HUES6 (cell line): ENCODE data around the gene GRIK3.

Experiments
- H3K27ac ChIP-seq: 2 replicates; pipeline ENCODE4 v1.7.0; 2013; ENCODE audit warnings: low read depth, mild to moderate bottlenecking, low read length, inconsistent platforms
- H3K27me3 ChIP-seq: 2 replicates; pipeline ENCODE4 v1.6.1; 2013; ENCODE audit warnings: low read length; ENCODE audit not compliant: control insufficient read depth, insufficient read depth
- H3K36me3 ChIP-seq: 2 replicates; pipeline ENCODE4 v1.6.1; 2013; ENCODE audit warnings: low read length; ENCODE audit not compliant: control insufficient read depth, insufficient read depth
- H3K4me1 ChIP-seq: 2 replicates; pipeline ENCODE4 v1.6.1; 2013; ENCODE audit warnings: low read length; ENCODE audit not compliant: control insufficient read depth, insufficient read depth
- H3K4me3 ChIP-seq: 2 replicates; pipeline ENCODE4 v1.5.1; 2013; ENCODE audit warnings: low read depth, low read length
- H3K9ac ChIP-seq: one replicate; pipeline ENCODE4 v1.6.1; 2013; ENCODE audit warnings: mild to moderate bottlenecking, low read length
- H3K9me3 ChIP-seq: 2 replicates; pipeline ENCODE4 v1.6.1; 2013; ENCODE audit warnings: low read depth, low read length; ENCODE audit not compliant: control insufficient read depth, insufficient read depth

The GRIK3 gene

GRCh38 chr1:37016121-37016520 is 18.2 kb downstream of the GRIK3 start:
- H3K9ac ChIP-seq, result no peak overlapping the region
- H3K27me3 ChIP-seq, result peaks cover 11% of the 10 kb centered on the region
- H3K4me1 ChIP-seq, result no peaks in the 10 kb centered on the region
- no peaks in the 10 kb centered on the region for H3K36me3 ChIP-seq
- no peaks in the 10 kb centered on the region for H3K9me3 ChIP-seq
- no peak overlapping the region for H3K27ac ChIP-seq
- no peak overlapping the region for H3K4me3 ChIP-seq

- Histone ChIP-seq H3K4me3 (no peak overlapping the region), H3K9ac (no peak overlapping the region), H3K36me3 (no peaks in the 10 kb centered on the region), H3K27ac (no peak overlapping the region), H3K27me3 (peaks cover 11% of the 10 kb centered on the region), H3K4me1 (no peaks in the 10 kb centered on the region), H3K9me3 (no peaks in the 10 kb centered on the region)
Observed at GRCh38 chr1:37015713-37016112, 18.6 kb downstream of the GRIK3 start.

DNA sequence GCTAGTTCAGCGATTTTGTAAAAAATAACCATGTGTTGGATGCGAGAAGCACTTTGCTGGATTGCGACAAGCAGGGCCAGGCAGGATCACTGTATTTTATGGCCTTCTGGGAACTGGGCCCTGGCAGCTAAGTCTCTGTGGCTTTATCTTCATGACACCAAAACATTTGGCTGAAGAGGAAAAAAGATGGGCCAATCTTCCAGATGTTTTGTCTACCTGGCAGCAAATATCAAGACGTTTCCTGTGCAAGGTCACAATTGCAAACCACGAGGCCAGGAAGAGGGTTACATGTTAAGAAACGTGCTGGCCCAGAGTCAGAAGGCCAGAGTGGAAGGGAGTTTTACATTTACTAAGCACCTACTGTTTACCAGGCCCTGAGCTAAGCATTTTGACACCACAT is 22.1 kb downstream of the GRIK3 start:
- Histone ChIP-seq H3K27ac (no peak overlapping the region), H3K4me1 (no peaks in the 10 kb centered on the region), H3K27me3 (no peaks in the 10 kb centered on the region), H3K9ac (no peak overlapping the region), H3K36me3 (no peaks in the 10 kb centered on the region), H3K9me3 (no peaks in the 10 kb centered on the region), H3K4me3 (no peak overlapping the region)

DNA sequence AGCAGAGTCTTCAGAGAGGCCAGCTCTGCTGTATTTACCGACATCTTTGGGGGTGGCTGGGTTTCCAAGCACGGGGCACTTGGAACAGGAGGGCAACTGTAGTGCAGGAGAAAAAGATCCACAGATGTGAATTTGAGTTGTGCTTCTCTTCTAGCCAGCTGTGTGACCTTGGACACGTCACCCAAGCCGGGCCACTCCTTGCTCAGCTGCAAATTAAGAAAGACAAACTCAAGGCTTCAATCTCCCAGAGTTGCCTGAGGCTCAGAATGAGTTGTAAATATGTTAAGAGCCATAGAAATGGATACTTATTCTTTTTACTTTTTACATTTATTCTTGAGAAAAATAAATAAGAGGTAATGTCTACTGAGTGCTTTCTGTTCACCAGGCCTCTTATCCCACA is 24.3 kb downstream of the GRIK3 start:
- Histone ChIP-seq H3K4me1 (no peaks in the 10 kb centered on the region), H3K27me3 (no peaks in the 10 kb centered on the region), H3K9ac (no peak overlapping the region), H3K36me3 (no peaks in the 10 kb centered on the region), H3K9me3 (no peaks in the 10 kb centered on the region), H3K27ac (no peak overlapping the region), H3K4me3 (no peak overlapping the region)

DNA sequence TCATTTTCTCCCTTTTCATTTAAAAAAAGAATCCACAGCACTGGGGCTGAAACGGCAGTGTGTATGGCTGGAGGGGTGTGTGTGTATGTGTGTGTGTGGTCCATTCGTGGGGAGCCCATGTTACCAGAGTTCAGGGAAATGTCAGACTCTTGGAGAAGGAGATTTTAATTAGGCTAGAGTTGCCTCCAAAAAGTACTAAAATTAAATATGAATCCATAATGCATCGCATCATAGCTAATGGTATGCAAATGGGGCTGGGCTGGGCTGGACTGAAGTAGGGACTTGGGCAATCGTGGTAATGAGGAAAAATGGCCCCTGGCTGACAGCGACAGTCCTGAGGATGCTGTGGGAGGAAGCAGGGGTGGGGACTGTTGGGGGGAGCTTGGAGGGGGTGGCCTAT is 24.8 kb downstream of the GRIK3 start:
- Histone ChIP-seq H3K36me3 (no peaks in the 10 kb centered on the region), H3K27me3 (no peaks in the 10 kb centered on the region), H3K4me3 (no peak overlapping the region), H3K9ac (no peak overlapping the region), H3K27ac (no peak overlapping the region), H3K4me1 (no peaks in the 10 kb centered on the region), H3K9me3 (no peaks in the 10 kb centered on the region)

GRCh38 chr1:37006132-37006868 is 28.0 kb downstream of the GRIK3 start:
- no peak overlapping the region for H3K4me3 ChIP-seq
- H3K4me1 ChIP-seq, result peaks cover 4% of the 10 kb centered on the region
- no peaks in the 10 kb centered on the region for H3K9me3 ChIP-seq
- no peaks in the 10 kb centered on the region for H3K27me3 ChIP-seq
- no peaks in the 10 kb centered on the region for H3K36me3 ChIP-seq
- no peak overlapping the region for H3K27ac ChIP-seq
- no peak overlapping the region for H3K9ac ChIP-seq

GRCh38 chr1:37002898-37003297 is 31.4 kb downstream of the GRIK3 start:
- no peaks in the 10 kb centered on the region for H3K27me3 ChIP-seq
- H3K4me3 ChIP-seq, result no peak overlapping the region
- no peak overlapping the region for H3K9ac ChIP-seq
- no peak overlapping the region for H3K27ac ChIP-seq
- H3K4me1 ChIP-seq, result peaks cover 4% of the 10 kb centered on the region
- no peaks in the 10 kb centered on the region for H3K36me3 ChIP-seq
- H3K9me3 ChIP-seq, result no peaks in the 10 kb centered on the region

- H3K27ac ChIP-seq, result no peak overlapping the region
- H3K9ac ChIP-seq, result no peak overlapping the region
- H3K36me3 ChIP-seq, result no peaks in the 10 kb centered on the region
- no peak overlapping the region for H3K4me3 ChIP-seq
- H3K9me3 ChIP-seq, result no peaks in the 10 kb centered on the region
- H3K4me1 ChIP-seq, result peaks cover 4% of the 10 kb centered on the region
- no peaks in the 10 kb centered on the region for H3K27me3 ChIP-seq
Observed at GRCh38 chr1:37001703-37002102, 32.6 kb downstream of the GRIK3 start.

- Histone ChIP-seq H3K27ac (no peak overlapping the region), H3K4me3 (no peak overlapping the region), H3K9ac (no peak overlapping the region), H3K27me3 (peaks cover 6% of the 10 kb centered on the region; the same call in 1 of the 2 replicates), H3K4me1 (no peaks in the 10 kb centered on the region), H3K9me3 (no peaks in the 10 kb centered on the region), H3K36me3 (no peaks in the 10 kb centered on the region)
Observed at GRCh38 chr1:36996106-36996505, 38.2 kb downstream of the GRIK3 start.

GRCh38 chr1:36994868-36995267 is 39.4 kb downstream of the GRIK3 start:
- Histone ChIP-seq H3K9ac (no peak overlapping the region), H3K36me3 (no peaks in the 10 kb centered on the region), H3K4me3 (no peak overlapping the region), H3K27me3 (peaks cover 6% of the 10 kb centered on the region; the same call in 1 of the 2 replicates), H3K4me1 (no peaks in the 10 kb centered on the region), H3K9me3 (no peaks in the 10 kb centered on the region), H3K27ac (no peak overlapping the region)

DNA sequence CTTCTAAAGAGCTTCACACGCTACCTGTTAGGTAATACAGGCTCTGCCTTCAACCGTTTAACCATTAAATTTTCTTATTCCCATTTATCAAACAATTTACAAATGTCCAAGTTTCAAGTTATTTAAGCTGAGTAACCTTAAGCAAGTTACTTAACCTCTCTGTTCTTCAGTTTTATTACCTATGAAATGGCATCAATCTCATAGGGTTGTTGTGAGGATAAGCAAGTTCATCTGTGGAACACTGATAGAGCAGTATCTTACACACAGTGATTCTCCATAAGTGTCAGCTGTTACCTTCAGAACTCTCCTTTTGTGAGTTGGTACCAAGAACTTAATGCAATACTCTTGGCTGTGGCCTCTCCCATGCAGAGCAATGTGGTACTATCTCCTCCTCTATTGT is 40.0 kb downstream of the GRIK3 start:
- no peak overlapping the region for H3K27ac ChIP-seq
- no peak overlapping the region for H3K9ac ChIP-seq
- no peaks in the 10 kb centered on the region for H3K9me3 ChIP-seq
- H3K4me3 ChIP-seq, result no peak overlapping the region
- H3K36me3 ChIP-seq, result no peaks in the 10 kb centered on the region
- no peaks in the 10 kb centered on the region for H3K4me1 ChIP-seq
- H3K27me3 ChIP-seq, result peaks cover 6% of the 10 kb centered on the region; the same call in 1 of the 2 replicates
